PC-3 (cell line): ENCODE data around the gene IL1RAPL2. TPM values are rescaled to one million over a fixed set of nuclear protein-coding genes. Genes with fewer than 3 reads are reported as not detected.

Experiments
- ATAC-seq: fragments of 200-7000 bp; cut with Tn5 transposase; 2 replicates; pipeline ENCODE4 v1.9.1; 2020; ENCODE audit warnings: mild to moderate bottlenecking, moderate library complexity
- BruUV-seq: library from RNA; stranded (reverse); fragments of 400-500 nt; replicated peaks from 2 replicates; lab custom pipeline; 2021; lab: Mats Ljungman, UMichigan
- CTCF ChIA-PET: fragments of 300-600 bp; sonication (Branson Sonifier 250); formaldehyde crosslinking; loops from one replicate; lab custom pipeline; 2022; ENCODE audit warnings: antibody characterized with exemption; lab: Charles Lee
- POLR2A ChIA-PET: fragments of 300-600 bp; sonication (Branson Sonifier 250); formaldehyde crosslinking; loops from one replicate; lab custom pipeline; 2022; ENCODE audit warnings: antibody characterized with exemption; ENCODE audit not compliant: unreplicated experiment; lab: Charles Lee
- DNase-seq: peaks from one replicate; pipeline ENCODE4 v3.0.0-alpha.2; 2015
- H2AFZ ChIP-seq: fragments of 300-600 bp; sonication (generic); 2 replicates; pipeline ENCODE4 v1.6.0; 2016; ENCODE audit warnings: antibody characterized with exemption, low read length
- H3F3A ChIP-seq: fragments of 300-600 bp; sonication (generic); one replicate; pipeline ENCODE4 v1.6.0; 2017; ENCODE audit warnings: antibody characterized with exemption, low read length, control low read depth, mild to moderate bottlenecking; ENCODE audit not compliant: unreplicated experiment
- H3K27ac ChIP-seq: fragments of 300-600 bp; sonication (generic); 2 replicates; pipeline ENCODE4 v1.5.1; 2016; ENCODE audit warnings: mild to moderate bottlenecking, low read length
- H3K27me3 ChIP-seq: fragments of 300-600 bp; sonication (generic); 2 replicates; pipeline ENCODE4 v1.6.1; 2016; ENCODE audit warnings: low read length, mixed read lengths
- H3K36me3 ChIP-seq: fragments of 300-600 bp; sonication (generic); 2 replicates; pipeline ENCODE4 v1.6.1; 2016; ENCODE audit warnings: low read depth, mixed run types, low read length, mixed read lengths
- H3K4me1 ChIP-seq: fragments of 300-600 bp; sonication (generic); 2 replicates; pipeline ENCODE4 v1.5.1; 2016; ENCODE audit warnings: low read length; ENCODE audit not compliant: insufficient read depth
- H3K4me2 ChIP-seq: fragments of 300-600 bp; sonication (generic); 2 replicates; pipeline ENCODE4 v1.6.0; 2016; ENCODE audit warnings: low read length
- H3K4me3 ChIP-seq: fragments of 300-600 bp; sonication (generic); 2 replicates; pipeline ENCODE4 v1.5.1; 2016; ENCODE audit warnings: mild to moderate bottlenecking, low read length, mixed read lengths
- H3K79me2 ChIP-seq: fragments of 300-600 bp; sonication (generic); 2 replicates; pipeline ENCODE4 v1.6.1; 2017; ENCODE audit warnings: low read length, mixed read lengths
- H3K9ac ChIP-seq: fragments of 300-600 bp; sonication (generic); 2 replicates; pipeline ENCODE4 v1.6.0; 2016; ENCODE audit warnings: mild to moderate bottlenecking, low read length
- H3K9me2 ChIP-seq: fragments of 300-600 bp; sonication (generic); replicated peaks from 2 replicates; pipeline ENCODE4 v1.6.1; 2016; ENCODE audit warnings: mixed run types, low read length, mixed read lengths
- H3K9me3 ChIP-seq: fragments of 300-600 bp; sonication (generic); 2 replicates; pipeline ENCODE4 v1.6.1; 2016; ENCODE audit warnings: low read length, mixed read lengths
- H4K20me1 ChIP-seq: fragments of 300-600 bp; sonication (generic); 2 replicates; pipeline ENCODE4 v1.6.1; 2016; ENCODE audit warnings: low read length, mixed read lengths
- EZH2 ChIP-seq: fragments of 300-600 bp; sonication (generic); IDR thresholded peaks from one replicate; pipeline ENCODE4 v1.6.1; 2017; ENCODE audit warnings: antibody characterized with exemption, mild to moderate bottlenecking, low read length; ENCODE audit not compliant: unreplicated experiment
- EZH2phosphoT487 ChIP-seq: fragments of 300-600 bp; sonication (generic); IDR thresholded peaks from 2 replicates; pipeline ENCODE4 v1.6.1; 2018; ENCODE audit warnings: mild to moderate bottlenecking, antibody characterized with exemption, low read length, borderline replicate concordance
- intact Hi-C: fragments of 100-400 bp; cut with micrococcal nuclease; formaldehyde crosslinking; loops from 2 replicates; pipeline ENCODE4 v1.9.0; 2023
- total RNA-seq: library from RNA; depleted of rRNA; stranded (reverse); fragments of >200 nt; gene quantifications from 2 replicates; pipeline ENCODE4 v1.2.3, GENCODE V29; 2014
- TF ChIP-seq, protein P1 (sequence below): fragments of 300-600 bp; sonication (generic); conservative IDR thresholded peaks from 2 replicates; pipeline ENCODE4 v1.5.1; 2017; ENCODE audit warnings: antibody characterized with exemption, low read depth, mild to moderate bottlenecking, low read length

The IL1RAPL2 gene
- total RNA-seq, 1 experiment from 2014 or later, result 0.62 TPM

DNA sequence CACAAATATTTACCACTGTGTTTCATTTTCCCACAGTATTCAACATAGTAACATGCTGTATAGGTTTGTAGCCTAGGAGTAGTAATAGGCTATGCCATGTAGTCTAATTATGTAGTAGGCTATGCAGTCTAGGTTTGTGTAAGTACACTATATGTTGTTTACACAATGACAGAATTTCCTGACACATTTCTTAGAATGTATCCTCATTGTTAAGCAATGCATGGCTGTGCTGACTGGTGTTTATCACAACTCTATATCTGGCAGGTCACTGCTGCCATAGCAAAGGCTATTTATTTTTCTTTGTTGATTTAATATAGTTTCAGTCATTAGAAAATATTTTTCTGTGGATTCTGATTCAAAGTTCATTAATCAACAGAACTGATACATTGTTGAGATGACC, 762.8 kb downstream of the IL1RAPL2 start:
- ATAC-seq, result peak; percentile 78
- H3K27ac ChIP-seq, result peak overlapping the region; percentile 62
- POLR2A ChIA-PET, result no interaction called here
- H3K36me3 ChIP-seq, result no peaks in the 10 kb centered on the region
- no peaks in the 10 kb centered on the region for H3K79me2 ChIP-seq
- TF ChIP-seq EZH2phosphoT487, result no peak
- no peak for TF ChIP-seq EZH2
- TF ChIP-seq, protein P1, sequence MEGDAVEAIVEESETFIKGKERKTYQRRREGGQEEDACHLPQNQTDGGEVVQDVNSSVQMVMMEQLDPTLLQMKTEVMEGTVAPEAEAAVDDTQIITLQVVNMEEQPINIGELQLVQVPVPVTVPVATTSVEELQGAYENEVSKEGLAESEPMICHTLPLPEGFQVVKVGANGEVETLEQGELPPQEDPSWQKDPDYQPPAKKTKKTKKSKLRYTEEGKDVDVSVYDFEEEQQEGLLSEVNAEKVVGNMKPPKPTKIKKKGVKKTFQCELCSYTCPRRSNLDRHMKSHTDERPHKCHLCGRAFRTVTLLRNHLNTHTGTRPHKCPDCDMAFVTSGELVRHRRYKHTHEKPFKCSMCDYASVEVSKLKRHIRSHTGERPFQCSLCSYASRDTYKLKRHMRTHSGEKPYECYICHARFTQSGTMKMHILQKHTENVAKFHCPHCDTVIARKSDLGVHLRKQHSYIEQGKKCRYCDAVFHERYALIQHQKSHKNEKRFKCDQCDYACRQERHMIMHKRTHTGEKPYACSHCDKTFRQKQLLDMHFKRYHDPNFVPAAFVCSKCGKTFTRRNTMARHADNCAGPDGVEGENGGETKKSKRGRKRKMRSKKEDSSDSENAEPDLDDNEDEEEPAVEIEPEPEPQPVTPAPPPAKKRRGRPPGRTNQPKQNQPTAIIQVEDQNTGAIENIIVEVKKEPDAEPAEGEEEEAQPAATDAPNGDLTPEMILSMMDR, result no peak
- H3K4me3 ChIP-seq, result no peak overlapping the region
- no peaks in the 10 kb centered on the region for H3K9me2 ChIP-seq
- BruUV-seq, result no TSS peak
- peak overlapping the region; percentile 27; the same call in 1 of the 2 replicates for H3K4me2 ChIP-seq
- H3F3A ChIP-seq, result no peaks in the 10 kb centered on the region
- no peak overlapping the region; the same call in 1 of the 2 replicates for H3K9ac ChIP-seq
- H4K20me1 ChIP-seq, result no peaks in the 10 kb centered on the region
- intact Hi-C loops, result no loop called here
- peak; percentile 77 for DNase-seq
- no peaks in the 10 kb centered on the region for H3K9me3 ChIP-seq
- H3K4me1 ChIP-seq, result peaks cover 49% of the 10 kb centered on the region
- no peaks in the 10 kb centered on the region for H3K27me3 ChIP-seq
- no peak overlapping the region for H2AFZ ChIP-seq
- CTCF ChIA-PET, result no interaction called here

DNA sequence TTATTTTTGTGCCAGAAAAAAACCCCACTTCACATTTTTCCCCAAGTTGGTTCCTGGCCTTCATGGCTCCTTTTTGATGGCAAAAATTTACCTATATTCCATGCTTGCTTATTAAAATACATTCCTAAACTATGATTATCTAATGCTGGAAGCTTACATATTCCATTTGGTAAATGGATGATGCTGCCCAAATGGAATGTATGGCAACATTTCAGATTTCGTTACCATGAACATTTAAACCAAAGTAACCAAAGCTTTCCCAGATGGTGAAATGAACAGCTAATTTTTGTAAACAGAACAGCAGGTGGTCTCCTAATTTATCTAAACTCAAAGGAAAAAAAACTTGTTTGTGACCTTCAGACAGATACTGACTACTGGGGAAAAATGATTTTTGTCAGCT, 765.2 kb downstream of the IL1RAPL2 start:
- H3K27ac ChIP-seq, result peak overlapping the region; percentile 43
- H3K4me1 ChIP-seq, result peaks cover 36% of the 10 kb centered on the region
- H4K20me1 ChIP-seq, result no peaks in the 10 kb centered on the region
- no peak overlapping the region for H3K4me3 ChIP-seq
- no peak overlapping the region for H2AFZ ChIP-seq
- ATAC-seq (peak; percentile 61), DNase-seq (peak; percentile 85)
- CTCF ChIA-PET, result no interaction called here
- POLR2A ChIA-PET, result no interaction called here
- no peaks in the 10 kb centered on the region for H3K79me2 ChIP-seq
- BruUV-seq, result no TSS peak
- H3F3A ChIP-seq, result no peaks in the 10 kb centered on the region
- no peaks in the 10 kb centered on the region for H3K9me3 ChIP-seq
- H3K36me3 ChIP-seq, result no peaks in the 10 kb centered on the region
- no peak for TF ChIP-seq EZH2phosphoT487
- no peak for TF ChIP-seq EZH2
- TF ChIP-seq, protein P1, result no peak
- H3K9me2 ChIP-seq, result no peaks in the 10 kb centered on the region
- intact Hi-C loops, result no loop called here
- no peaks in the 10 kb centered on the region for H3K27me3 ChIP-seq
- peak overlapping the region; percentile 29 for H3K4me2 ChIP-seq
- no peak overlapping the region for H3K9ac ChIP-seq

DNA sequence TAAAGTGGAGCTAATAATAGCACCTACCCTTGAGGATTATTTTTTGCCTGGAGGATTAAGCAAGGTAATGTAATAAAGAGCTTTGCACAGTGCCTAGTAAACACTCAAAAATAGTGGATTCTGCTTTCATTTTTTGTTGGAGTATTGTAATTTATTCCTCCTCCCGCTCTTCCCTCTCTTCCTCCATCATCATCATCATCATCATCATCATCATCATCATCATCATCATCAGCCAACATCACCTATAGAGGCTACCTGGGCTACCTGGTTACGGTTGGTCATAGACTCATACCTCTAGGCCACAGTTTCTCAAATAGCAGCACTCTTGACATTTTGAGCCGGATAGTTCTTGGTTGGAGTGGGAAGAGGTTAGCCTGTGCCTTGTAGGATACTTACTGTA, 781.4 kb downstream of the IL1RAPL2 start:
- Histone ChIP-seq H3K4me2 (no peak overlapping the region), H3K4me3 (no peak overlapping the region), H3K9me2 (no peaks in the 10 kb centered on the region), H3K4me1 (no peaks in the 10 kb centered on the region), H3K9ac (no peak overlapping the region), H3K9me3 (no peaks in the 10 kb centered on the region), H3K79me2 (no peaks in the 10 kb centered on the region), H3K27ac (no peak overlapping the region), H2AFZ (no peak overlapping the region), H3K36me3 (no peaks in the 10 kb centered on the region), H3F3A (no peaks in the 10 kb centered on the region), H3K27me3 (no peaks in the 10 kb centered on the region), H4K20me1 (no peaks in the 10 kb centered on the region)
- POLR2A ChIA-PET, result no interaction called here
- no peak for ATAC-seq
- TF ChIP-seq, protein P1, result no peak
- TF ChIP-seq EZH2, result no peak
- no peak for TF ChIP-seq EZH2phosphoT487
- no TSS peak for BruUV-seq
- intact Hi-C loops, result no loop called here
- CTCF ChIA-PET, result no interaction called here
- DNase-seq, result no peak
